NCI-H748 treated with DMSO at 0.1 percent for 48 hours (cell line): ENCODE data around the gene FGD5.

ENCODE experiments used
- DNase-seq: peaks from one replicate; lab custom pipeline; 2025; lab: John Stamatoyannopoulos, UW

FGD5 gene

GRCh38 chr3:14818804-14819500 lies at the start of gene FGD5:
Gene FGD5 (plus strand): TSS chr3:14818962. CDS start chr3:14819072, 110 bp downstream.
- no peak for DNase-seq

- DNase-seq: no peak
These were observed 49.0 kb upstream of the FGD5 start for GRCh38 chr3:14769544-14770325.

GRCh38 chr3:14770591-14770990 lies 48.2 kb upstream of the FGD5 start:
- no peak for DNase-seq

GRCh38 chr3:14771593-14772497 lies 46.9 kb upstream of the FGD5 start:
- no peak for DNase-seq

GRCh38 chr3:14772533-14773138 lies 46.1 kb upstream of the FGD5 start:
- DNase-seq: no peak

GRCh38 chr3:14773281-14773680 lies 45.5 kb upstream of the FGD5 start:
- no peak for DNase-seq

GRCh38 chr3:14773691-14774128 lies 45.1 kb upstream of the FGD5 start:
- DNase-seq: no peak

GRCh38 chr3:14774431-14774830 lies 44.3 kb upstream of the FGD5 start:
- DNase-seq: no peak

GRCh38 chr3:14775011-14775410 lies 43.8 kb upstream of the FGD5 start:
- no peak for DNase-seq

- no peak for DNase-seq
These were observed 43.2 kb upstream of the FGD5 start for GRCh38 chr3:14775563-14775962.

GRCh38 chr3:14779069-14779685 lies 39.6 kb upstream of the FGD5 start:
- no peak for DNase-seq

GRCh38 chr3:14780927-14781507 lies 37.7 kb upstream of the FGD5 start:
- peak; percentile 6 for DNase-seq

- DNase-seq: no peak
These were observed 35.2 kb upstream of the FGD5 start for GRCh38 chr3:14783480-14784086.

GRCh38 chr3:14784087-14784681 lies 34.6 kb upstream of the FGD5 start:
- no peak for DNase-seq

- DNase-seq: no peak
These were observed 33.3 kb upstream of the FGD5 start for GRCh38 chr3:14785207-14786155.

- no peak for DNase-seq
These were observed 32.4 kb upstream of the FGD5 start for GRCh38 chr3:14786369-14786768.

GRCh38 chr3:14787630-14788029 lies 31.1 kb upstream of the FGD5 start:
- DNase-seq: no peak

- DNase-seq: no peak
These were observed 30.1 kb upstream of the FGD5 start for GRCh38 chr3:14788644-14789043.

GRCh38 chr3:14789221-14789620 lies 29.5 kb upstream of the FGD5 start:
- DNase-seq: no peak
